IMR-90 (cell line): ENCODE results near the gene STOX2. TPM values are rescaled to one million over a fixed set of nuclear protein-coding genes. Genes with fewer than 3 reads are reported as not detected.

Experiments used
- ATAC-seq: fragments of 200-7000 bp; cut with Tn5 transposase; 2 replicates; pipeline ENCODE4 v1.9.1; 2020; ENCODE audit warnings: low read depth, mild to moderate bottlenecking, moderate library complexity
- BruUV-seq: library from RNA; stranded (reverse); fragments of 400-500 nt; replicated peaks from 2 replicates; lab custom pipeline; 2021; lab: Mats Ljungman, UMichigan
- CTCF ChIA-PET: fragments of 300-600 bp; formaldehyde crosslinking; extraction: SDS; loops from one replicate; lab custom pipeline; 2021; ENCODE audit warnings: antibody characterized with exemption; lab: Yijun Ruan, JAX
- POLR2A ChIA-PET: fragments of 300-600 bp; sonication (Branson Sonifier 250); formaldehyde crosslinking; loops from one replicate; lab custom pipeline; 2022; ENCODE audit warnings: antibody characterized with exemption; ENCODE audit not compliant: unreplicated experiment; lab: Charles Lee
- DNase-seq: peaks from one replicate; pipeline ENCODE4 v3.0.0; 2013
- H2AFZ ChIP-seq: replicated peaks from 2 replicates; pipeline ENCODE3; 2013; ENCODE audit warnings: low read length, mild to moderate bottlenecking; ENCODE audit not compliant: poor library complexity
- H2AK5ac ChIP-seq: 2 replicates; pipeline ENCODE4 v1.6.1; 2013; ENCODE audit warnings: low read depth, low read length, inconsistent platforms
- H2AK9ac ChIP-seq: replicated peaks from 2 replicates; pipeline ENCODE3; 2013; ENCODE audit warnings: mild to moderate bottlenecking, low read depth, low read length, moderate library complexity; ENCODE audit not compliant: poor library complexity
- H2BK120ac ChIP-seq: 2 replicates; pipeline ENCODE4 v1.6.1; 2013; ENCODE audit warnings: low read depth, low read length, inconsistent platforms
- H2BK15ac ChIP-seq: 3 replicates; pipeline ENCODE4 v1.6.1; 2013; ENCODE audit warnings: low read depth, low read length, inconsistent platforms
- H2BK20ac ChIP-seq: 2 replicates; pipeline ENCODE4 v1.6.1; 2013; ENCODE audit warnings: low read depth, mild to moderate bottlenecking, inconsistent platforms, low read length, moderate library complexity
- H2BK5ac ChIP-seq: 2 replicates; pipeline ENCODE4 v1.6.1; 2013; ENCODE audit warnings: mild to moderate bottlenecking, low read depth, low read length, inconsistent platforms; ENCODE audit not compliant: poor library complexity, severe bottlenecking
- H3K14ac ChIP-seq: replicated peaks from 2 replicates; pipeline ENCODE4 v1.6.1; 2013; ENCODE audit warnings: low read depth, low read length, inconsistent platforms
- H3K18ac ChIP-seq: 2 replicates; pipeline ENCODE4 v1.6.1; 2013; ENCODE audit warnings: low read depth, low read length, control low read depth
- H3K23ac ChIP-seq: 2 replicates; pipeline ENCODE4 v1.6.1; 2013; ENCODE audit warnings: low read depth, low read length, inconsistent platforms
- H3K27ac ChIP-seq: 2 replicates; pipeline ENCODE4 v1.5.1; 2013; ENCODE audit warnings: mild to moderate bottlenecking, control low read depth, low read length; ENCODE audit not compliant: insufficient read depth
- H3K27me3 ChIP-seq: 2 replicates; pipeline ENCODE4 v1.6.1; 2013; ENCODE audit warnings: low read length; ENCODE audit not compliant: control insufficient read depth, insufficient read depth
- H3K36me3 ChIP-seq: 2 replicates; pipeline ENCODE4 v1.6.1; 2013; ENCODE audit warnings: low read length, mixed read lengths; ENCODE audit not compliant: control insufficient read depth, insufficient read depth
- H3K4ac ChIP-seq: 2 replicates; pipeline ENCODE4 v1.6.1; 2013; ENCODE audit warnings: low read depth, low read length, inconsistent platforms
- H3K4me1 ChIP-seq: 2 replicates; pipeline ENCODE4 v1.6.1; 2013; ENCODE audit warnings: low read length, mixed read lengths; ENCODE audit not compliant: control insufficient read depth, insufficient read depth
- H3K4me2 ChIP-seq: 2 replicates; pipeline ENCODE4 v1.6.1; 2013; ENCODE audit warnings: low read depth, mild to moderate bottlenecking, control low read depth, low read length, moderate library complexity
- H3K4me3 ChIP-seq: 2 replicates; pipeline ENCODE4 v1.5.1; 2013; ENCODE audit warnings: low read depth, mild to moderate bottlenecking, control low read depth, low read length, moderate library complexity; ENCODE audit not compliant: insufficient read depth
- H3K56ac ChIP-seq: 2 replicates; pipeline ENCODE4 v1.6.1; 2013; ENCODE audit warnings: low read length, inconsistent platforms; ENCODE audit not compliant: insufficient read depth; ENCODE audit errors: extremely low read depth
- H3K79me1 ChIP-seq, 2 experiments: 2 replicates each; pipeline ENCODE4 v1.6.1; 2013; ENCODE audit warnings: low read length in 2 of 2, inconsistent platforms in 1 of 2, low read depth in 1 of 2
- H3K9ac ChIP-seq: 2 replicates; pipeline ENCODE4 v1.6.1; 2013; ENCODE audit warnings: low read depth, low read length, control low read depth
- H3K9me1 ChIP-seq: 2 replicates; pipeline ENCODE4 v1.6.1; 2013; ENCODE audit warnings: low read length, inconsistent platforms; ENCODE audit not compliant: insufficient read depth
- H3K9me3 ChIP-seq: 2 replicates; pipeline ENCODE4 v1.6.1; 2013; ENCODE audit warnings: low read length; ENCODE audit not compliant: control insufficient read depth, insufficient read depth
- H4K20me1 ChIP-seq: 2 replicates; pipeline ENCODE4 v1.6.1; 2013; ENCODE audit warnings: low read length, inconsistent platforms; ENCODE audit not compliant: insufficient read depth
- H4K5ac ChIP-seq: 2 replicates; pipeline ENCODE4 v1.6.1; 2013; ENCODE audit warnings: mild to moderate bottlenecking, low read depth, low read length, control low read depth
- H4K8ac ChIP-seq, 2 experiments: 2 replicates each; pipeline ENCODE4 v1.6.1; 2013; ENCODE audit warnings: low read depth in 2 of 2, low read length in 2 of 2, control low read depth in 1 of 2, inconsistent platforms in 1 of 2
- H4K91ac ChIP-seq: 2 replicates; pipeline ENCODE4 v1.6.1; 2013; ENCODE audit warnings: low read depth, low read length, inconsistent platforms; ENCODE audit not compliant: insufficient read depth
- BHLHE40 ChIP-seq: fragments of 150-350 bp; IDR thresholded peaks from 2 replicates; pipeline ENCODE4 v1.6.1; 2016; ENCODE audit warnings: mild to moderate bottlenecking, low read depth, low read length
- CEBPB ChIP-seq: IDR thresholded peaks from 2 replicates; pipeline ENCODE4 v1.6.1; 2012; ENCODE audit warnings: low read depth, low read length, improper control_type of control experiment
- RAD21 ChIP-seq: IDR thresholded peaks from 2 replicates; pipeline ENCODE4 v1.6.1; 2012; ENCODE audit warnings: low read length, improper control_type of control experiment
- SMC3 ChIP-seq: fragments of 150-350 bp; IDR thresholded peaks from 2 replicates; pipeline ENCODE4 v1.6.1; 2016; ENCODE audit warnings: low read depth, mild to moderate bottlenecking, antibody characterized with exemption, low read length, moderate library complexity
- WGBS, 2 experiments: methylation state at CpG; one replicate each; pipeline versions ENCODE4 v1.1.5 to v1.1.7; 2013; ENCODE audit warnings: missing lambda C conversion rate in 2 of 2; ENCODE audit not compliant: insufficient read length in 1 of 2; ENCODE audit errors: extremely low coverage in 2 of 2; 5-methylcytosine and 5-hydroxymethylcytosine counted together
- dilution Hi-C: fragments of 300-500 bp; cut with HindIII; formaldehyde crosslinking; loops from one replicate; pipeline ENCODE4 v1.14.3; 2018; ENCODE audit warnings: low sequenced_read_pairs; ENCODE audit not compliant: unreplicated experiment
- in situ Hi-C: fragments of 300-500 bp; cut with MboI; formaldehyde crosslinking; loops from 3 replicates; pipeline ENCODE4 v1.14.3; 2019; ENCODE audit warnings: low sequenced_read_pairs, inconsistent platforms, mixed read lengths
- intact Hi-C: fragments of 100-400 bp; cut with micrococcal nuclease; formaldehyde crosslinking; loops from 2 replicates; pipeline ENCODE4 v1.10.0; 2022
- polyA plus RNA-seq, 3 experiments: library from polyadenylated mRNA; depleted of rRNA; stranded (reverse); fragments of >200 nt; gene quantifications; 2 replicates each; pipeline ENCODE4 v1.2.3, GENCODE V29; 2012; ENCODE audit warnings: low replicate concordance in 1 of 3
- total RNA-seq: library from RNA; depleted of rRNA; stranded (reverse); fragments of >200 nt; gene quantifications from 2 replicates; pipeline ENCODE4 v1.2.3, GENCODE V29; 2012
- TF ChIP-seq, protein P1 (sequence below): fragments of 150-350 bp; IDR thresholded peaks from 2 replicates; pipeline ENCODE4 v1.6.1; 2016; ENCODE audit warnings: low read depth, mild to moderate bottlenecking, low read length, moderate library complexity, borderline replicate concordance

Gene STOX2
- total and polyA plus RNA-seq, 2 of the 4 experiments (the other 2 are of a cell fraction) = 1.1 to 5.4 TPM

DNA sequence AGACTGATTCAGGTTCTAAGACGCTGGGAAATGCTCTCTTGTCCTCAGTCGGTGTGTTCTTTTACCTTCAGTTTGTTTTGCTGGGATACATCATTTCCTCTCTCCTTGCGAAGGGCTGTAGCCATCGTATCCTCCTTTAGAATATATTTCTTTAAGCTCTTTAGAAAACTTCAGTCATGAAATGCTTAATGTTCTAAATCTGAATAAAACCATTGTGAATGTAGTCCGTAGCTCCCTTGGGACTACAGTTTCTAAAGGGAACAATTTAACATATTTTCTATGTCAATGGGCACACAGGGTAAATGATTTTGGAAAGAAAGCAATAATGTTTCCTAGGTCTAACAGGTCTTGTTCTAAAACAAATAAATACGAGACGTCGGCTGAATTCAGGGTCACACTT is 40.6 kb downstream of the STOX2 start:
- 87% methylated on average over 3 of the region's 8 CpGs; no CpG with 5 or more reads in 1 of the 2 experiments for WGBS, 2 experiments
- TF ChIP-seq, protein P1, sequence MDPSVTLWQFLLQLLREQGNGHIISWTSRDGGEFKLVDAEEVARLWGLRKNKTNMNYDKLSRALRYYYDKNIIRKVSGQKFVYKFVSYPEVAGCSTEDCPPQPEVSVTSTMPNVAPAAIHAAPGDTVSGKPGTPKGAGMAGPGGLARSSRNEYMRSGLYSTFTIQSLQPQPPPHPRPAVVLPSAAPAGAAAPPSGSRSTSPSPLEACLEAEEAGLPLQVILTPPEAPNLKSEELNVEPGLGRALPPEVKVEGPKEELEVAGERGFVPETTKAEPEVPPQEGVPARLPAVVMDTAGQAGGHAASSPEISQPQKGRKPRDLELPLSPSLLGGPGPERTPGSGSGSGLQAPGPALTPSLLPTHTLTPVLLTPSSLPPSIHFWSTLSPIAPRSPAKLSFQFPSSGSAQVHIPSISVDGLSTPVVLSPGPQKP = no peak
- no peak for TF ChIP-seq SMC3
- TF ChIP-seq RAD21 = no peak
- TF ChIP-seq CEBPB = no peak
- no peak for TF ChIP-seq BHLHE40
- Histone ChIP-seq H2AFZ (no peak overlapping the region), H2BK120ac (no peak overlapping the region), H3K18ac (no peak overlapping the region), H3K36me3 (no peaks in the 10 kb centered on the region), H2BK5ac (no peak overlapping the region), H3K4ac (no peak overlapping the region), H2AK9ac (no peak overlapping the region), H3K9ac (no peak overlapping the region), H3K4me2 (no peak overlapping the region), H3K14ac (no peak overlapping the region), H3K56ac (no peak overlapping the region), H3K27me3 (no peaks in the 10 kb centered on the region), H3K9me3 (no peaks in the 10 kb centered on the region), H4K91ac (no peak overlapping the region), H3K4me3 (no peak overlapping the region), H4K20me1 (no peaks in the 10 kb centered on the region), H3K79me1 (no peaks in the 10 kb centered on the region), H3K27ac (no peak overlapping the region), H2BK15ac (no peak overlapping the region), H2BK20ac (no peak overlapping the region), H4K5ac (no peak overlapping the region), H3K9me1 (no peaks in the 10 kb centered on the region), H4K8ac (no peak overlapping the region), H3K23ac (no peak overlapping the region), H3K4me1 (no peaks in the 10 kb centered on the region), H2AK5ac (no peak overlapping the region)
- dilution Hi-C loops = no loop called here
- no TSS peak for BruUV-seq
- ChIA-PET POLR2A (interaction anchor here (0.5 kb wide), 1 partner anchor 529 kb away, joined by 3 read pairs; the partner anchor contains the start of gene IRF2), CTCF (no interaction called here)
- in situ Hi-C loops = no loop called here
- ATAC-seq (no peak), DNase-seq (no peak)
- intact Hi-C loops = no loop called here
